ENCODE measurements around the gene ARHGDIA. TPM values are rescaled to one million over a fixed set of nuclear protein-coding genes. Genes with fewer than 3 reads are reported as not detected.

ARHGDIA gene
- total RNA-seq, 1 experiment from 2014 or later: 667 TPM

- intact Hi-C loops (cut with micrococcal nuclease; ENCODE audit: unreplicated experiment): no loop called here
- CTCF ChIA-PET: no interaction called here
- BruUV-seq (replicated peaks): no TSS peak
- POLR2A ChIA-PET (ENCODE audit: low non-redundant PET): no interaction called here
- H3K9me3 ChIP-seq (ENCODE audit: low read depth, low read length, poor library complexity, severe bottlenecking): no peaks in the 10 kb centered on the region
- TF ChIP-seq EZH2 (IDR thresholded peaks at IDR 0.05; ENCODE audit: borderline replicate concordance, low read depth, low read length, poor library complexity, severe bottlenecking) (no peak), CTCF (conservative IDR thresholded peaks at IDR 0.05; ENCODE audit: low read depth, low read length) (no peak)
- H3K36me3 ChIP-seq (ENCODE audit: insufficient read depth, low read length, poor library complexity, severe bottlenecking): peaks cover 30% of the 10 kb centered on the region
- H3K27me3 ChIP-seq (replicated peaks; ENCODE audit: insufficient read depth, low read depth, low read length, poor library complexity): no peaks in the 10 kb centered on the region
- no peak for DNase-seq (ENCODE audit: low spot score)
- H3K4me3 ChIP-seq (ENCODE audit: low read depth, low read length, poor library complexity, severe bottlenecking): no peak overlapping the region
- H3K4me1 ChIP-seq (ENCODE audit: insufficient read depth, low read length, poor library complexity, severe bottlenecking): peaks cover 12% of the 10 kb centered on the region
- H3K27ac ChIP-seq (ENCODE audit: low read depth, low read length, poor library complexity, severe bottlenecking): no peak overlapping the region
Measured at GRCh38 chr17:81914103-81914850, 43.1 kb upstream of the ARHGDIA start.

- TF ChIP-seq EZH2 (IDR thresholded peaks at IDR 0.05; ENCODE audit: borderline replicate concordance, low read depth, low read length, poor library complexity, severe bottlenecking) (no peak), CTCF (conservative IDR thresholded peaks at IDR 0.05; ENCODE audit: low read depth, low read length) (no peak)
- Histone ChIP-seq H3K36me3 (ENCODE audit: insufficient read depth, low read length, poor library complexity, severe bottlenecking) (peaks cover 34% of the 10 kb centered on the region), H3K27ac (ENCODE audit: low read depth, low read length, poor library complexity, severe bottlenecking) (no peak overlapping the region), H3K4me1 (ENCODE audit: insufficient read depth, low read length, poor library complexity, severe bottlenecking) (peaks cover 12% of the 10 kb centered on the region), H3K9me3 (ENCODE audit: low read depth, low read length, poor library complexity, severe bottlenecking) (no peaks in the 10 kb centered on the region), H3K4me3 (ENCODE audit: low read depth, low read length, poor library complexity, severe bottlenecking) (no peak overlapping the region), H3K27me3 (replicated peaks; ENCODE audit: insufficient read depth, low read depth, low read length, poor library complexity) (no peaks in the 10 kb centered on the region)
- no peak for DNase-seq (ENCODE audit: low spot score)
- ChIA-PET CTCF (no interaction called here), POLR2A (ENCODE audit: low non-redundant PET) (no interaction called here)
- BruUV-seq (replicated peaks): no TSS peak
- intact Hi-C loops (cut with micrococcal nuclease; ENCODE audit: unreplicated experiment): no loop called here
Measured at GRCh38 chr17:81913394-81914102, 42.4 kb upstream of the ARHGDIA start.

- H3K27ac ChIP-seq (ENCODE audit: low read depth, low read length, poor library complexity, severe bottlenecking): no peak overlapping the region
- intact Hi-C loops (cut with micrococcal nuclease; ENCODE audit: unreplicated experiment): no loop called here
- no peaks in the 10 kb centered on the region for H3K9me3 ChIP-seq (ENCODE audit: low read depth, low read length, poor library complexity, severe bottlenecking)
- no peaks in the 10 kb centered on the region for H3K27me3 ChIP-seq (replicated peaks; ENCODE audit: insufficient read depth, low read depth, low read length, poor library complexity)
- peaks cover 12% of the 10 kb centered on the region for H3K4me1 ChIP-seq (ENCODE audit: insufficient read depth, low read length, poor library complexity, severe bottlenecking)
- H3K4me3 ChIP-seq (ENCODE audit: low read depth, low read length, poor library complexity, severe bottlenecking): no peak overlapping the region
- DNase-seq (ENCODE audit: low spot score): no peak
- POLR2A ChIA-PET (ENCODE audit: low non-redundant PET): no interaction called here
- CTCF ChIA-PET: no interaction called here
- peaks cover 42% of the 10 kb centered on the region for H3K36me3 ChIP-seq (ENCODE audit: insufficient read depth, low read length, poor library complexity, severe bottlenecking)
- no TSS peak for BruUV-seq (replicated peaks)
- TF ChIP-seq CTCF (conservative IDR thresholded peaks at IDR 0.05; ENCODE audit: low read depth, low read length) (no peak), EZH2 (IDR thresholded peaks at IDR 0.05; ENCODE audit: borderline replicate concordance, low read depth, low read length, poor library complexity, severe bottlenecking) (no peak)
Measured at GRCh38 chr17:81912441-81913309, 41.5 kb upstream of the ARHGDIA start.

All from A673 (cell line).